ENCODE results near the gene SELENON.

DNA sequence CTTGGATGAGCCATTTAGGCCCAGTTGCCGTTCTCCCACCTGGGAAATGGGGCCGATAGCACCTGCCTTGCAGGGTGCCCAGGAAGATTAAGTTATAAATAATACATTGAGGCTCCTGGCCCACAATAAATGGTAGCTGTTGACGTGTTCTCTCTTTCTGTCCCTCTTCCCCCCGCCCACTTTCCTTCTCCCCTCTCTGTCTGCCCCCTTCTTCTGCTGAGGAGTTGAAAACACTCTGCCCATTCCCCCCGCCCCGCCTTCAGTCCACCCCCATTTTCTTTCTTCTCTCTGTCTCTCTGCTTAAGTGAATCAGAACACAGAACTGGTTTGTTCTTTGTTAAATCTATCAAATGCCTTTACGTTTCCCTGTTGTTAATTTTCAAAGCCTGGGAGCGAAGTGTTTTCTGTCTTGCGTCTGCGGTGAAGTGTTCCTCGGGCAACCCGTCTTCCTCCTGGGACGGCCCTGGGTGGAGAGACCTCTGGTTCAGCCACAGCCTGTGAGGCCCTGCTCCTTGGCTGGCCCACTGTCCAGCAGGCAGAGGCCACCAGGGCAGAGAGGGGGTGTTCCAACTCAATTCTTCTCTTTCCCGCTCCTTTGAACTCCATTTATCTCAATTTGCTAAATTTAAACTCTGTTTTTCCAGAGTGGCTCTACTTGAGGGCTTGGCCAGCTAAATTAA lies 29.3 kb upstream of the SELENON start:
- TF ChIP-seq, protein P1, sequence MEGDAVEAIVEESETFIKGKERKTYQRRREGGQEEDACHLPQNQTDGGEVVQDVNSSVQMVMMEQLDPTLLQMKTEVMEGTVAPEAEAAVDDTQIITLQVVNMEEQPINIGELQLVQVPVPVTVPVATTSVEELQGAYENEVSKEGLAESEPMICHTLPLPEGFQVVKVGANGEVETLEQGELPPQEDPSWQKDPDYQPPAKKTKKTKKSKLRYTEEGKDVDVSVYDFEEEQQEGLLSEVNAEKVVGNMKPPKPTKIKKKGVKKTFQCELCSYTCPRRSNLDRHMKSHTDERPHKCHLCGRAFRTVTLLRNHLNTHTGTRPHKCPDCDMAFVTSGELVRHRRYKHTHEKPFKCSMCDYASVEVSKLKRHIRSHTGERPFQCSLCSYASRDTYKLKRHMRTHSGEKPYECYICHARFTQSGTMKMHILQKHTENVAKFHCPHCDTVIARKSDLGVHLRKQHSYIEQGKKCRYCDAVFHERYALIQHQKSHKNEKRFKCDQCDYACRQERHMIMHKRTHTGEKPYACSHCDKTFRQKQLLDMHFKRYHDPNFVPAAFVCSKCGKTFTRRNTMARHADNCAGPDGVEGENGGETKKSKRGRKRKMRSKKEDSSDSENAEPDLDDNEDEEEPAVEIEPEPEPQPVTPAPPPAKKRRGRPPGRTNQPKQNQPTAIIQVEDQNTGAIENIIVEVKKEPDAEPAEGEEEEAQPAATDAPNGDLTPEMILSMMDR (IDR thresholded peaks at IDR 0.05; ENCODE audit: insufficient read depth, low read length): no peak
- TF ChIP-seq, protein P2, sequence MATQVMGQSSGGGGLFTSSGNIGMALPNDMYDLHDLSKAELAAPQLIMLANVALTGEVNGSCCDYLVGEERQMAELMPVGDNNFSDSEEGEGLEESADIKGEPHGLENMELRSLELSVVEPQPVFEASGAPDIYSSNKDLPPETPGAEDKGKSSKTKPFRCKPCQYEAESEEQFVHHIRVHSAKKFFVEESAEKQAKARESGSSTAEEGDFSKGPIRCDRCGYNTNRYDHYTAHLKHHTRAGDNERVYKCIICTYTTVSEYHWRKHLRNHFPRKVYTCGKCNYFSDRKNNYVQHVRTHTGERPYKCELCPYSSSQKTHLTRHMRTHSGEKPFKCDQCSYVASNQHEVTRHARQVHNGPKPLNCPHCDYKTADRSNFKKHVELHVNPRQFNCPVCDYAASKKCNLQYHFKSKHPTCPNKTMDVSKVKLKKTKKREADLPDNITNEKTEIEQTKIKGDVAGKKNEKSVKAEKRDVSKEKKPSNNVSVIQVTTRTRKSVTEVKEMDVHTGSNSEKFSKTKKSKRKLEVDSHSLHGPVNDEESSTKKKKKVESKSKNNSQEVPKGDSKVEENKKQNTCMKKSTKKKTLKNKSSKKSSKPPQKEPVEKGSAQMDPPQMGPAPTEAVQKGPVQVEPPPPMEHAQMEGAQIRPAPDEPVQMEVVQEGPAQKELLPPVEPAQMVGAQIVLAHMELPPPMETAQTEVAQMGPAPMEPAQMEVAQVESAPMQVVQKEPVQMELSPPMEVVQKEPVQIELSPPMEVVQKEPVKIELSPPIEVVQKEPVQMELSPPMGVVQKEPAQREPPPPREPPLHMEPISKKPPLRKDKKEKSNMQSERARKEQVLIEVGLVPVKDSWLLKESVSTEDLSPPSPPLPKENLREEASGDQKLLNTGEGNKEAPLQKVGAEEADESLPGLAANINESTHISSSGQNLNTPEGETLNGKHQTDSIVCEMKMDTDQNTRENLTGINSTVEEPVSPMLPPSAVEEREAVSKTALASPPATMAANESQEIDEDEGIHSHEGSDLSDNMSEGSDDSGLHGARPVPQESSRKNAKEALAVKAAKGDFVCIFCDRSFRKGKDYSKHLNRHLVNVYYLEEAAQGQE (IDR thresholded peaks at IDR 0.05; ENCODE audit: insufficient replicate concordance, low read depth): no peak
